ENCODE measurements around the gene LCA5.
"Not testable (repeated sequence)": the region's sequence is repeated elsewhere in the genome, so short reads cannot be mapped to it uniquely, and the experiment has no call there.

The LCA5 gene

GRCh38 chr6:79536954-79537747 is at the start of gene LCA5:
LCA5 (minus strand) TSS chr6:79537430; CDS start chr6:79518894, 18,536 bp downstream.
- Histone ChIP-seq H3K4me1 (ENCODE audit: control insufficient read depth in 1 of 2, insufficient read depth in 2 of 2, low read length in 2 of 2) (no peaks in the 10 kb centered on the region), H3K36me3 (ENCODE audit: control insufficient read depth in 1 of 2, insufficient read depth in 2 of 2, low read length in 2 of 2) (no peaks in the 10 kb centered on the region), H3K9me3 (ENCODE audit: control insufficient read depth in 1 of 2, low read length in 2 of 2) (no peaks in the 10 kb centered on the region), H3K4me3 (ENCODE audit: low read depth in 1 of 2, low read length in 2 of 2) (peak within 1 kb of the TSS; percentile 94 to 97), H3K27ac (ENCODE audit: low read depth, low read length) (peak within 1 kb of the TSS; percentile 86), H3K9ac (ENCODE audit: low read depth in 1 of 2, low read length in 2 of 2) (peak within 1 kb of the TSS; percentile 68 to 78), H3K27me3 (ENCODE audit: control insufficient read depth in 1 of 2, insufficient read depth in 2 of 2, low read length in 2 of 2) (no peaks in the 10 kb centered on the region)

GRCh38 chr6:79586548-79586947 is 49.3 kb upstream of the LCA5 start:
- no peaks in the 10 kb centered on the region for H3K27me3 ChIP-seq (ENCODE audit: control insufficient read depth in 1 of 2, insufficient read depth in 2 of 2, low read length in 2 of 2)
- no peak overlapping the region for H3K4me3 ChIP-seq (ENCODE audit: low read depth in 1 of 2, low read length in 2 of 2)
- H3K27ac ChIP-seq (ENCODE audit: low read depth, low read length), result no peak overlapping the region
- no peaks in the 10 kb centered on the region for H3K36me3 ChIP-seq (ENCODE audit: control insufficient read depth in 1 of 2, insufficient read depth in 2 of 2, low read length in 2 of 2)
- H3K4me1 ChIP-seq (ENCODE audit: control insufficient read depth in 1 of 2, insufficient read depth in 2 of 2, low read length in 2 of 2), result no peaks in the 10 kb centered on the region
- no peaks in the 10 kb centered on the region for H3K9me3 ChIP-seq (ENCODE audit: control insufficient read depth in 1 of 2, low read length in 2 of 2)
- no peak overlapping the region for H3K9ac ChIP-seq (ENCODE audit: low read depth in 1 of 2, low read length in 2 of 2)

GRCh38 chr6:79584332-79584731 is 47.1 kb upstream of the LCA5 start:
- no peaks in the 10 kb centered on the region for H3K36me3 ChIP-seq (ENCODE audit: control insufficient read depth in 1 of 2, insufficient read depth in 2 of 2, low read length in 2 of 2)
- no peaks in the 10 kb centered on the region for H3K27me3 ChIP-seq (ENCODE audit: control insufficient read depth in 1 of 2, insufficient read depth in 2 of 2, low read length in 2 of 2)
- H3K4me3 ChIP-seq (ENCODE audit: low read depth in 1 of 2, low read length in 2 of 2), result no peak overlapping the region
- H3K9me3 ChIP-seq (ENCODE audit: control insufficient read depth in 1 of 2, low read length in 2 of 2), result no peaks in the 10 kb centered on the region
- H3K9ac ChIP-seq (ENCODE audit: low read depth in 1 of 2, low read length in 2 of 2), result no peak overlapping the region
- no peaks in the 10 kb centered on the region for H3K4me1 ChIP-seq (ENCODE audit: control insufficient read depth in 1 of 2, insufficient read depth in 2 of 2, low read length in 2 of 2)
- H3K27ac ChIP-seq (ENCODE audit: low read depth, low read length), result no peak overlapping the region

- H3K27me3 ChIP-seq (ENCODE audit: control insufficient read depth in 1 of 2, insufficient read depth in 2 of 2, low read length in 2 of 2); H3K4me3 ChIP-seq (ENCODE audit: low read depth in 1 of 2, low read length in 2 of 2); H3K27ac ChIP-seq (ENCODE audit: low read depth, low read length); H3K4me1 ChIP-seq (ENCODE audit: control insufficient read depth in 1 of 2, insufficient read depth in 2 of 2, low read length in 2 of 2); H3K9me3 ChIP-seq (ENCODE audit: control insufficient read depth in 1 of 2, low read length in 2 of 2); H3K9ac ChIP-seq (ENCODE audit: low read depth in 1 of 2, low read length in 2 of 2); H3K36me3 ChIP-seq (ENCODE audit: control insufficient read depth in 1 of 2, insufficient read depth in 2 of 2, low read length in 2 of 2): not testable (repeated sequence)
Observed at GRCh38 chr6:79577926-79578325, 40.7 kb upstream of the LCA5 start.

- no peak overlapping the region for H3K4me3 ChIP-seq (ENCODE audit: low read depth in 1 of 2, low read length in 2 of 2)
- H3K27me3 ChIP-seq (ENCODE audit: control insufficient read depth in 1 of 2, insufficient read depth in 2 of 2, low read length in 2 of 2), result no peaks in the 10 kb centered on the region
- no peak overlapping the region for H3K9ac ChIP-seq (ENCODE audit: low read depth in 1 of 2, low read length in 2 of 2)
- no peak overlapping the region for H3K27ac ChIP-seq (ENCODE audit: low read depth, low read length)
- H3K4me1 ChIP-seq (ENCODE audit: control insufficient read depth in 1 of 2, insufficient read depth in 2 of 2, low read length in 2 of 2), result peaks cover under 1 to 11% of the 10 kb centered on the region in 2 donors
- H3K36me3 ChIP-seq (ENCODE audit: control insufficient read depth in 1 of 2, insufficient read depth in 2 of 2, low read length in 2 of 2), result no peaks in the 10 kb centered on the region
- no peaks in the 10 kb centered on the region for H3K9me3 ChIP-seq (ENCODE audit: control insufficient read depth in 1 of 2, low read length in 2 of 2)
Observed at GRCh38 chr6:79574630-79575225, 37.5 kb upstream of the LCA5 start.

GRCh38 chr6:79574174-79574573 is 36.9 kb upstream of the LCA5 start:
- Histone ChIP-seq H3K36me3 (ENCODE audit: control insufficient read depth in 1 of 2, insufficient read depth in 2 of 2, low read length in 2 of 2) (no peaks in the 10 kb centered on the region), H3K27ac (ENCODE audit: low read depth, low read length) (no peak overlapping the region), H3K9me3 (ENCODE audit: control insufficient read depth in 1 of 2, low read length in 2 of 2) (no peaks in the 10 kb centered on the region), H3K4me1 (ENCODE audit: control insufficient read depth in 1 of 2, insufficient read depth in 2 of 2, low read length in 2 of 2) (peaks cover 6 to 16% of the 10 kb centered on the region in 2 donors), H3K9ac (ENCODE audit: low read depth in 1 of 2, low read length in 2 of 2) (no peak overlapping the region), H3K4me3 (ENCODE audit: low read depth in 1 of 2, low read length in 2 of 2) (no peak overlapping the region), H3K27me3 (ENCODE audit: control insufficient read depth in 1 of 2, insufficient read depth in 2 of 2, low read length in 2 of 2) (no peaks in the 10 kb centered on the region)

- H3K4me3 ChIP-seq (ENCODE audit: low read depth in 1 of 2, low read length in 2 of 2), result peak overlapping the region; percentile 54 to 64
- peaks cover 6 to 19% of the 10 kb centered on the region in 2 donors for H3K4me1 ChIP-seq (ENCODE audit: control insufficient read depth in 1 of 2, insufficient read depth in 2 of 2, low read length in 2 of 2)
- no peak overlapping the region for H3K27ac ChIP-seq (ENCODE audit: low read depth, low read length)
- no peaks in the 10 kb centered on the region for H3K36me3 ChIP-seq (ENCODE audit: control insufficient read depth in 1 of 2, insufficient read depth in 2 of 2, low read length in 2 of 2)
- no peaks in the 10 kb centered on the region for H3K27me3 ChIP-seq (ENCODE audit: control insufficient read depth in 1 of 2, insufficient read depth in 2 of 2, low read length in 2 of 2)
- H3K9ac ChIP-seq (ENCODE audit: low read depth in 1 of 2, low read length in 2 of 2), result no peak overlapping the region
- H3K9me3 ChIP-seq (ENCODE audit: control insufficient read depth in 1 of 2, low read length in 2 of 2), result no peaks in the 10 kb centered on the region
Observed at GRCh38 chr6:79571030-79571367, 33.8 kb upstream of the LCA5 start.

- H3K36me3 ChIP-seq (ENCODE audit: control insufficient read depth in 1 of 2, insufficient read depth in 2 of 2, low read length in 2 of 2), result no peaks in the 10 kb centered on the region
- H3K4me1 ChIP-seq (ENCODE audit: control insufficient read depth in 1 of 2, insufficient read depth in 2 of 2, low read length in 2 of 2), result peaks cover 6 to 19% of the 10 kb centered on the region in 2 donors
- no peaks in the 10 kb centered on the region for H3K9me3 ChIP-seq (ENCODE audit: control insufficient read depth in 1 of 2, low read length in 2 of 2)
- peak overlapping the region; percentile 0 for H3K27ac ChIP-seq (ENCODE audit: low read depth, low read length)
- H3K27me3 ChIP-seq (ENCODE audit: control insufficient read depth in 1 of 2, insufficient read depth in 2 of 2, low read length in 2 of 2), result no peaks in the 10 kb centered on the region
- no peak overlapping the region for H3K9ac ChIP-seq (ENCODE audit: low read depth in 1 of 2, low read length in 2 of 2)
- peak overlapping the region; percentile 54 to 64 for H3K4me3 ChIP-seq (ENCODE audit: low read depth in 1 of 2, low read length in 2 of 2)
Observed at GRCh38 chr6:79570129-79571029, 33.1 kb upstream of the LCA5 start.

- Histone ChIP-seq H3K27me3 (ENCODE audit: control insufficient read depth in 1 of 2, insufficient read depth in 2 of 2, low read length in 2 of 2) (no peaks in the 10 kb centered on the region), H3K4me1 (ENCODE audit: control insufficient read depth in 1 of 2, insufficient read depth in 2 of 2, low read length in 2 of 2) (peaks cover 6 to 19% of the 10 kb centered on the region in 2 donors), H3K4me3 (ENCODE audit: low read depth in 1 of 2, low read length in 2 of 2) (no peak overlapping the region), H3K9me3 (ENCODE audit: control insufficient read depth in 1 of 2, low read length in 2 of 2) (no peaks in the 10 kb centered on the region), H3K9ac (ENCODE audit: low read depth in 1 of 2, low read length in 2 of 2) (no peak overlapping the region), H3K36me3 (ENCODE audit: control insufficient read depth in 1 of 2, insufficient read depth in 2 of 2, low read length in 2 of 2) (no peaks in the 10 kb centered on the region), H3K27ac (ENCODE audit: low read depth, low read length) (no peak overlapping the region)
Observed at GRCh38 chr6:79568996-79569395, 31.8 kb upstream of the LCA5 start.

- Histone ChIP-seq H3K4me1 (ENCODE audit: control insufficient read depth in 1 of 2, insufficient read depth in 2 of 2, low read length in 2 of 2) (peaks cover 4 to 7% of the 10 kb centered on the region in 2 donors), H3K9ac (ENCODE audit: low read depth in 1 of 2, low read length in 2 of 2) (no peak overlapping the region), H3K4me3 (ENCODE audit: low read depth in 1 of 2, low read length in 2 of 2) (no peak overlapping the region), H3K27ac (ENCODE audit: low read depth, low read length) (no peak overlapping the region), H3K27me3 (ENCODE audit: control insufficient read depth in 1 of 2, insufficient read depth in 2 of 2, low read length in 2 of 2) (no peaks in the 10 kb centered on the region), H3K9me3 (ENCODE audit: control insufficient read depth in 1 of 2, low read length in 2 of 2) (no peaks in the 10 kb centered on the region), H3K36me3 (ENCODE audit: control insufficient read depth in 1 of 2, insufficient read depth in 2 of 2, low read length in 2 of 2) (no peaks in the 10 kb centered on the region)
Observed at GRCh38 chr6:79564636-79565035, 27.4 kb upstream of the LCA5 start.
